SK-N-SH (cell line): ENCODE data around the gene INSM2. TPM values are rescaled to one million over a fixed set of nuclear protein-coding genes. Genes with fewer than 3 reads are reported as not detected.

Experiments used
- CTCF ChIA-PET: fragments of 300-600, 350-600 bp; formaldehyde crosslinking; extraction: SDS; loops from one replicate; lab custom pipeline; 2021; lab: Yijun Ruan, JAX
- POLR2A ChIA-PET: fragments of 350-600 bp; sonication (Branson Sonifier 250); formaldehyde crosslinking; extraction: SDS; loops from one replicate; lab custom pipeline; 2020; ENCODE audit warnings: antibody characterized with exemption, inconsistent platforms; lab: Yijun Ruan, JAX
- DNase-seq: peaks from one replicate; pipeline ENCODE4 v3.0.0; 2012
- H2AFZ ChIP-seq: fragments of 200-600 bp; sonication (generic); 2 replicates; pipeline ENCODE4 v1.8.1; 2016; ENCODE audit warnings: antibody characterized with exemption, mild to moderate bottlenecking, low read depth
- H3F3A ChIP-seq: fragments of 200-600 bp; sonication (generic); replicated peaks from 2 replicates; pipeline ENCODE3; 2016; ENCODE audit warnings: antibody characterized with exemption, mild to moderate bottlenecking; ENCODE audit not compliant: insufficient read depth
- H3K27ac ChIP-seq, 2 experiments: fragments of 200-500 bp in 1 of 2; fragments of 200-600 bp in 1 of 2; sonication (Bioruptor generic) in 1 of 2; sonication (generic), shearing (Covaris generic) in 1 of 2; 2 replicates each; pipeline versions ENCODE4 v1.5.1 to v1.6.1; 2014 to 2016; ENCODE audit warnings: low read depth in 2 of 2, inconsistent platforms in 1 of 2, low read length in 1 of 2, mild to moderate bottlenecking in 1 of 2, mixed read lengths in 1 of 2
- H3K27me3 ChIP-seq: fragments of 200-600 bp; sonication (generic), shearing (Covaris generic); 2 replicates; pipeline ENCODE4 v1.6.1; 2016; ENCODE audit warnings: mixed run types; ENCODE audit not compliant: insufficient read depth
- H3K36me3 ChIP-seq, 2 experiments: fragments of 200-500 bp in 1 of 2; fragments of 200-600 bp in 1 of 2; sonication (Bioruptor generic) in 1 of 2; sonication (generic) in 1 of 2; replicated peaks in 1 of 2; 2 replicates each; pipeline versions ENCODE3 to v1.5.1; 2014 to 2016; ENCODE audit warnings: low read length in 1 of 2, mild to moderate bottlenecking in 1 of 2; ENCODE audit not compliant: insufficient read depth in 2 of 2, control insufficient read depth in 1 of 2
- H3K4me1 ChIP-seq, 2 experiments: fragments of 200-500 bp in 1 of 2; fragments of 200-600 bp in 1 of 2; sonication (Bioruptor generic) in 1 of 2; sonication (generic), shearing (Covaris generic) in 1 of 2; 2 replicates each; pipeline versions ENCODE4 v1.5.1 to v1.6.1; 2014 to 2016; ENCODE audit warnings: low read depth in 1 of 2, low read length in 1 of 2, mixed run types in 1 of 2; ENCODE audit not compliant: insufficient read depth in 2 of 2, control insufficient read depth in 1 of 2
- H3K4me2 ChIP-seq: fragments of 200-600 bp; sonication (generic), shearing (Covaris generic); 2 replicates; pipeline ENCODE4 v1.6.1; 2017; ENCODE audit warnings: mixed run types
- H3K4me3 ChIP-seq, 2 experiments: fragments of 200-500 bp in 1 of 2; fragments of 200-600 bp in 1 of 2; sonication (Bioruptor generic) in 1 of 2; sonication (generic), shearing (Covaris generic) in 1 of 2; 2 replicates each; pipeline versions ENCODE4 v1.5.1 to v1.8.1; 2014 to 2016; ENCODE audit warnings: low read depth in 2 of 2, inconsistent platforms in 1 of 2, low read length in 1 of 2, mild to moderate bottlenecking in 1 of 2, mixed read lengths in 1 of 2, moderate library complexity in 1 of 2
- H3K79me2 ChIP-seq: fragments of 200-600 bp; sonication (generic); 2 replicates; pipeline ENCODE4 v1.8.1; 2017; ENCODE audit warnings: mild to moderate bottlenecking; ENCODE audit not compliant: insufficient read depth
- H3K9ac ChIP-seq: fragments of 200-600 bp; sonication (generic); 2 replicates; pipeline ENCODE4 v1.6.1; 2017; ENCODE audit warnings: mixed run types
- H3K9me2 ChIP-seq: fragments of 200-600 bp; sonication (generic); 2 replicates; pipeline ENCODE4 v1.6.1; 2017; ENCODE audit warnings: mixed run types
- H3K9me3 ChIP-seq: fragments of 200-600 bp; sonication (generic); 2 replicates; pipeline ENCODE4 v1.6.1; 2017; ENCODE audit warnings: mixed run types, mild to moderate bottlenecking, moderate library complexity
- H4K20me1 ChIP-seq: fragments of 200-600 bp; sonication (generic); 2 replicates; pipeline ENCODE4 v1.6.1; 2017; ENCODE audit warnings: mild to moderate bottlenecking, mixed run types; ENCODE audit not compliant: insufficient read depth
- CHD2 ChIP-seq: fragments of 150-350 bp; IDR thresholded peaks from 2 replicates; pipeline ENCODE4 v1.6.1; 2018; ENCODE audit warnings: low read length; ENCODE audit not compliant: partially characterized antibody
- ELF1 ChIP-seq: IDR thresholded peaks from 2 replicates; pipeline ENCODE4 v1.4.0; 2012
- EP300 ChIP-seq, 2 experiments: IDR thresholded peaks; 2 replicates each; pipeline versions ENCODE4 v1.4.0 to v1.6.1; 2012; ENCODE audit warnings: borderline replicate concordance in 1 of 2, low read depth in 1 of 2, low read length in 1 of 2
- GATA2 ChIP-seq: sonication (generic); formaldehyde crosslinking; IDR thresholded peaks from 2 replicates; pipeline ENCODE4 v1.5.0; 2020; ENCODE audit warnings: mild to moderate bottlenecking, missing genetic modification reagents
- MXI1 ChIP-seq: IDR thresholded peaks from 2 replicates; pipeline ENCODE4 v1.6.1; 2012; ENCODE audit warnings: mild to moderate bottlenecking, low read depth, low read length, improper control_type of control experiment
- NRF1 ChIP-seq: IDR thresholded peaks from 2 replicates; pipeline ENCODE4 v1.6.1; 2012; ENCODE audit warnings: low read depth, mild to moderate bottlenecking, low read length
- RFX5 ChIP-seq: IDR thresholded peaks from 2 replicates; pipeline ENCODE4 v1.6.1; 2012; ENCODE audit warnings: mild to moderate bottlenecking, improper control_type of control experiment, low read length
- RXRA ChIP-seq: IDR thresholded peaks from 2 replicates; pipeline ENCODE4 v1.4.0; 2012; ENCODE audit warnings: low read depth, mild to moderate bottlenecking, borderline replicate concordance
- SMC3 ChIP-seq: IDR thresholded peaks from 2 replicates; pipeline ENCODE4 v1.6.1; 2012; ENCODE audit warnings: low read depth, low read length, improper control_type of control experiment
- TAF1 ChIP-seq: IDR thresholded peaks from 2 replicates; pipeline ENCODE4 v1.6.1; 2012; ENCODE audit warnings: low read depth, mild to moderate bottlenecking, low read length, moderate library complexity, borderline replicate concordance
- USF1 ChIP-seq: IDR thresholded peaks from 2 replicates; pipeline ENCODE4 v1.4.0; 2012; ENCODE audit warnings: low read depth, borderline replicate concordance
- YY1 ChIP-seq: IDR thresholded peaks from 2 replicates; pipeline ENCODE4 v1.4.0; 2012; ENCODE audit warnings: low read depth, mild to moderate bottlenecking
- WGBS: methylation state at CpG from one replicate; pipeline ENCODE4 v1.1.6; 2017; ENCODE audit warnings: low lambda C conversion rate; 5-methylcytosine and 5-hydroxymethylcytosine counted together
- polyA plus RNA-seq, 3 experiments: library from polyadenylated mRNA; depleted of rRNA; stranded (reverse); fragments of >200 nt; gene quantifications; 2 replicates each; pipeline ENCODE4 v1.2.3, GENCODE V29; 2012
- TF ChIP-seq, protein P1 (sequence below): IDR thresholded peaks from 2 replicates; pipeline ENCODE4 v1.4.0; 2012; ENCODE audit warnings: low read depth, borderline replicate concordance
- TF ChIP-seq, protein P2 (sequence below): IDR thresholded peaks from 2 replicates; pipeline ENCODE4 v1.4.0; 2012; ENCODE audit warnings: low read depth
- TF ChIP-seq, protein P3 (sequence below): fragments of 150-350 bp; IDR thresholded peaks from 2 replicates; pipeline ENCODE4 v1.6.1; 2017; ENCODE audit warnings: antibody characterized with exemption, low read length, low read depth, borderline replicate concordance
- TF ChIP-seq, protein P4 (sequence below): IDR thresholded peaks from 2 replicates; pipeline ENCODE4; 2012
- TF ChIP-seq, protein P5 (sequence below): fragments of 150-350 bp; IDR thresholded peaks from 2 replicates; pipeline ENCODE4 v1.6.1; 2016; ENCODE audit warnings: mild to moderate bottlenecking, low read depth, low read length

Gene INSM2
- polyA plus RNA-seq, 1 of the 3 experiments (the other 2 are of a cell fraction) = 0.15 TPM

DNA sequence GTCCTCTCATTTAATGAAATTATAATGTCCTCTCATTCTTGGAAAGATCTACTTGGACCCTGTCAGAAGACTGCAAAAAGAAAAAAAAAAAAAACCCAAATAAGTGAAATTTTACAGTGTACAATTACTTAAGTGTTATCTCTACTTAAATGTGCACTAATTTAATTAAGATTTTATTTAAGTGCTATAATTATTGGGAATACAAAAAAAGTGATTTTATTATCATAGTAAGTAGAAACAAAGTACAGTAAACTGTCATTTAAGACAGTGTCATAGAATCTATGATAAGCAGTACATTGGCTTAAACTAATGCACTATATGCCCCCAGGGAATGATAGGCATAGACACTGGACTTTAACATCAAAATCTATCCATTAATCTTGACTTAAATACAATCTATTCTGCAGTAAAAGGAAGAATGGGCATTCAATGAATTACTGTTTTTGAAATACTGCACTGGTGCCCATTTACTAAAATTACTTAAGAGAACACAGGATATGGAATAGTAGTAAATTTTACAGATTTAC lies 23.3 kb downstream of the INSM2 start (continued):
- TF ChIP-seq NRF1 (no peak), SMC3 (no peak), RFX5 (no peak), TAF1 (no peak), ELF1 (no peak), RXRA (no peak), YY1 (no peak)
- TF ChIP-seq, protein P1, sequence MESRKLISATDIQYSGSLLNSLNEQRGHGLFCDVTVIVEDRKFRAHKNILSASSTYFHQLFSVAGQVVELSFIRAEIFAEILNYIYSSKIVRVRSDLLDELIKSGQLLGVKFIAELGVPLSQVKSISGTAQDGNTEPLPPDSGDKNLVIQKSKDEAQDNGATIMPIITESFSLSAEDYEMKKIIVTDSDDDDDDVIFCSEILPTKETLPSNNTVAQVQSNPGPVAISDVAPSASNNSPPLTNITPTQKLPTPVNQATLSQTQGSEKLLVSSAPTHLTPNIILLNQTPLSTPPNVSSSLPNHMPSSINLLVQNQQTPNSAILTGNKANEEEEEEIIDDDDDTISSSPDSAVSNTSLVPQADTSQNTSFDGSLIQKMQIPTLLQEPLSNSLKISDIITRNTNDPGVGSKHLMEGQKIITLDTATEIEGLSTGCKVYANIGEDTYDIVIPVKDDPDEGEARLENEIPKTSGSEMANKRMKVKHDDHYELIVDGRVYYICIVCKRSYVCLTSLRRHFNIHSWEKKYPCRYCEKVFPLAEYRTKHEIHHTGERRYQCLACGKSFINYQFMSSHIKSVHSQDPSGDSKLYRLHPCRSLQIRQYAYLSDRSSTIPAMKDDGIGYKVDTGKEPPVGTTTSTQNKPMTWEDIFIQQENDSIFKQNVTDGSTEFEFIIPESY = no peak
- TF ChIP-seq, protein P2, sequence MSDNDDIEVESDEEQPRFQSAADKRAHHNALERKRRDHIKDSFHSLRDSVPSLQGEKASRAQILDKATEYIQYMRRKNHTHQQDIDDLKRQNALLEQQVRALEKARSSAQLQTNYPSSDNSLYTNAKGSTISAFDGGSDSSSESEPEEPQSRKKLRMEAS = no peak

DNA sequence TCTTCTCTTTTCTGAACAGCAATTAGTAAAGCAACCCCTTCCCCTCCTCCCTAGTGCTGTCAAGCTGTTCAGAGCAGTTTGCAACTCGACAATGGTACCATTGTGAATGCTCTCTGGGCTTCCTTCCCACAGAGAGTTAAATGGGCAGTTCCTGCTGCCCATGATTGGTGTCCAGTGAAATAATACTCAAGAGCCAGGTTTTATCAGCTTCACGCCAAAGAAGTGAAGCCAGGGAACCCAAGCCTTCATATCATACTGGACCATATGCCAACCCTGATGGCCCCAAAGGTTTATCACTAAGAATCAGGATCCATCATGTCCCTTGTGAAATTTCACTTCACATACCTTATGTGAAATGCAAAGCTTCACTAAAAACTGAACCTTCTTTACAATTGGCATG lies 24.7 kb downstream of the INSM2 start:
- Histone ChIP-seq H3K4me1 (peaks cover 0 to 22% of the 10 kb centered on the region in 2 experiments; a peak in 3 of 4 replicates), H3K4me3 (no peak overlapping the region), H3F3A (peaks cover 4% of the 10 kb centered on the region), H3K27me3 (no peaks in the 10 kb centered on the region), H3K36me3 (peaks cover 0 to 4% of the 10 kb centered on the region in 2 experiments), H4K20me1 (no peaks in the 10 kb centered on the region), H3K9ac (no peak overlapping the region), H3K79me2 (no peaks in the 10 kb centered on the region), H2AFZ (no peak overlapping the region), H3K9me2 (no peaks in the 10 kb centered on the region), H3K9me3 (no peaks in the 10 kb centered on the region), H3K27ac (peak overlapping the region in 1 of 2 experiments; percentile 98; a peak in 2 of 4 replicates), H3K4me2 (no peak overlapping the region)
- ChIA-PET POLR2A (interaction anchor here (1.2 to 2.1 kb wide), 2 partner anchors 15 to 25 kb away, joined by 4 to 8 read pairs; partner anchors contain the start of gene INSM2), CTCF (interaction anchor here (1.3 kb wide), 1 partner anchor 418 kb away, joined by 4 read pairs; no protein-coding TSS in a partner anchor)
- TF ChIP-seq MXI1 = no peak
- TF ChIP-seq GATA2 (CRISPR knock-in tag) = peak; percentile 29; the same call in 1 of the 2 replicates
- 79% methylated on average over 2 of the region's 2 CpGs for WGBS
- DNase-seq = no peak

- WGBS = 94% methylated on average over 4 of the region's 4 CpGs
- Histone ChIP-seq H3K4me2 (no peak overlapping the region), H3K27me3 (no peaks in the 10 kb centered on the region), H3K79me2 (no peaks in the 10 kb centered on the region), H3K27ac (no peak overlapping the region), H3K9me3 (no peaks in the 10 kb centered on the region), H3K4me3 (no peak overlapping the region), H3K4me1 (no peaks in the 10 kb centered on the region), H2AFZ (no peak overlapping the region), H3K9ac (no peak overlapping the region), H3K9me2 (no peaks in the 10 kb centered on the region), H4K20me1 (no peaks in the 10 kb centered on the region), H3K36me3 (peaks cover 6 to 14% of the 10 kb centered on the region in 2 experiments), H3F3A (no peaks in the 10 kb centered on the region)
- no peak for DNase-seq
- CTCF ChIA-PET = no interaction called here
- POLR2A ChIA-PET = no interaction called here
- no peak for TF ChIP-seq NRF1
- TF ChIP-seq EP300 (IDR thresholded peaks at IDR 0.05; ENCODE audit: borderline replicate concordance in 1 of 2, low read depth in 1 of 2, low read length in 1 of 2) = no peak
- no peak for TF ChIP-seq RFX5
- TF ChIP-seq, protein P3, sequence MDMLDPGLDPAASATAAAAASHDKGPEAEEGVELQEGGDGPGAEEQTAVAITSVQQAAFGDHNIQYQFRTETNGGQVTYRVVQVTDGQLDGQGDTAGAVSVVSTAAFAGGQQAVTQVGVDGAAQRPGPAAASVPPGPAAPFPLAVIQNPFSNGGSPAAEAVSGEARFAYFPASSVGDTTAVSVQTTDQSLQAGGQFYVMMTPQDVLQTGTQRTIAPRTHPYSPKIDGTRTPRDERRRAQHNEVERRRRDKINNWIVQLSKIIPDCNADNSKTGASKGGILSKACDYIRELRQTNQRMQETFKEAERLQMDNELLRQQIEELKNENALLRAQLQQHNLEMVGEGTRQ = no peak
- TF ChIP-seq USF1 = no peak
- TF ChIP-seq, protein P4, sequence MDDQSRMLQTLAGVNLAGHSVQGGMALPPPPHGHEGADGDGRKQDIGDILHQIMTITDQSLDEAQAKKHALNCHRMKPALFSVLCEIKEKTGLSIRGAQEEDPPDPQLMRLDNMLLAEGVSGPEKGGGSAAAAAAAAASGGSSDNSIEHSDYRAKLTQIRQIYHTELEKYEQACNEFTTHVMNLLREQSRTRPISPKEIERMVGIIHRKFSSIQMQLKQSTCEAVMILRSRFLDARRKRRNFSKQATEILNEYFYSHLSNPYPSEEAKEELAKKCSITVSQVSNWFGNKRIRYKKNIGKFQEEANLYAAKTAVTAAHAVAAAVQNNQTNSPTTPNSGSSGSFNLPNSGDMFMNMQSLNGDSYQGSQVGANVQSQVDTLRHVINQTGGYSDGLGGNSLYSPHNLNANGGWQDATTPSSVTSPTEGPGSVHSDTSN = no peak
- TF ChIP-seq, protein P5, sequence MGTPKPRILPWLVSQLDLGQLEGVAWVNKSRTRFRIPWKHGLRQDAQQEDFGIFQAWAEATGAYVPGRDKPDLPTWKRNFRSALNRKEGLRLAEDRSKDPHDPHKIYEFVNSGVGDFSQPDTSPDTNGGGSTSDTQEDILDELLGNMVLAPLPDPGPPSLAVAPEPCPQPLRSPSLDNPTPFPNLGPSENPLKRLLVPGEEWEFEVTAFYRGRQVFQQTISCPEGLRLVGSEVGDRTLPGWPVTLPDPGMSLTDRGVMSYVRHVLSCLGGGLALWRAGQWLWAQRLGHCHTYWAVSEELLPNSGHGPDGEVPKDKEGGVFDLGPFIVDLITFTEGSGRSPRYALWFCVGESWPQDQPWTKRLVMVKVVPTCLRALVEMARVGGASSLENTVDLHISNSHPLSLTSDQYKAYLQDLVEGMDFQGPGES = no peak
- no peak for TF ChIP-seq RXRA
- TF ChIP-seq CHD2 = no peak
These were observed 32.0 kb downstream of the INSM2 start for GRCh38 chr14:35565871-35566464.
